Measurements from ENCODE around the gene ABHD10. TPM values are rescaled to one million over a fixed set of nuclear protein-coding genes. Genes with fewer than 3 reads are reported as not detected.

Gene ABHD10
- total RNA-seq, 2 donors from 2014 or later = 15.6 to 17.1 TPM

GRCh38 chr3:112000367-112000771 is 21.5 kb downstream of the ABHD10 start:
- Histone ChIP-seq H3K27me3 (no peaks in the 10 kb centered on the region), H3K4me3 (no peak overlapping the region), H3K9me3 (no peaks in the 10 kb centered on the region), H3K27ac (no peak overlapping the region), H3K4me1 (peaks cover 11% of the 10 kb centered on the region), H3K36me3 (replicated peaks in 1 of 2; ENCODE audit: insufficient read depth in 1 of 2, low read depth in 2 of 2) (no peaks in the 10 kb centered on the region)
- no peak for DNase-seq
- intact Hi-C loops (cut with DNase I) = no loop called here
- TF ChIP-seq POLR2A (IDR thresholded peaks at IDR 0.05) = no peak
- TF ChIP-seq, protein P1, sequence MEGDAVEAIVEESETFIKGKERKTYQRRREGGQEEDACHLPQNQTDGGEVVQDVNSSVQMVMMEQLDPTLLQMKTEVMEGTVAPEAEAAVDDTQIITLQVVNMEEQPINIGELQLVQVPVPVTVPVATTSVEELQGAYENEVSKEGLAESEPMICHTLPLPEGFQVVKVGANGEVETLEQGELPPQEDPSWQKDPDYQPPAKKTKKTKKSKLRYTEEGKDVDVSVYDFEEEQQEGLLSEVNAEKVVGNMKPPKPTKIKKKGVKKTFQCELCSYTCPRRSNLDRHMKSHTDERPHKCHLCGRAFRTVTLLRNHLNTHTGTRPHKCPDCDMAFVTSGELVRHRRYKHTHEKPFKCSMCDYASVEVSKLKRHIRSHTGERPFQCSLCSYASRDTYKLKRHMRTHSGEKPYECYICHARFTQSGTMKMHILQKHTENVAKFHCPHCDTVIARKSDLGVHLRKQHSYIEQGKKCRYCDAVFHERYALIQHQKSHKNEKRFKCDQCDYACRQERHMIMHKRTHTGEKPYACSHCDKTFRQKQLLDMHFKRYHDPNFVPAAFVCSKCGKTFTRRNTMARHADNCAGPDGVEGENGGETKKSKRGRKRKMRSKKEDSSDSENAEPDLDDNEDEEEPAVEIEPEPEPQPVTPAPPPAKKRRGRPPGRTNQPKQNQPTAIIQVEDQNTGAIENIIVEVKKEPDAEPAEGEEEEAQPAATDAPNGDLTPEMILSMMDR (IDR thresholded peaks at IDR 0.05) = no peak
- no peak for ATAC-seq
- WGBS, 2 donors = 82 to 83% methylated on average over 5 of the region's 5 CpGs

DNA sequence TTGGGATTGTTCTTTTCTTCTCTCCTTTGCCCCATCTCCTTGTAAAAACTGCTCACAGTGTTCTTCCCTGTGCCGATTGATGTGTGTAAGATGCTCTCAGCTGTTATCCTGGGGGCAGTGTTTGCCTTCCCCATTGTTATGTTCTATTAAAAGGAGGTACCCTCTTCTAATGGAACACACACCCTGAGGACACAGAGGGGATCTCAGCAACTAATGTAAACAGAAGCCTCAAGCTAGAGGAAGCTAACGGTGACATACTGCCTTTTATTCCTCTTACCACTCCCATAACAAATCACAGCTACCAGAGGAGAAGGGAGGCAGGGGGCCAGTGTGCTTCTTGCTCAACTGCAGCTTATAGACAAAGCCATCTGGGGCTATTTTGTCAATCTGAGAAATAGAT is 22.1 kb downstream of the ABHD10 start:
- Histone ChIP-seq H3K27me3 (no peaks in the 10 kb centered on the region), H3K27ac (no peak overlapping the region), H3K36me3 (replicated peaks in 1 of 2; ENCODE audit: insufficient read depth in 1 of 2, low read depth in 2 of 2) (no peaks in the 10 kb centered on the region), H3K4me1 (peaks cover 11% of the 10 kb centered on the region), H3K4me3 (no peak overlapping the region), H3K9me3 (no peaks in the 10 kb centered on the region)
- 76 to 88% methylated on average over 2 of the region's 2 CpGs for WGBS, 2 donors
- ATAC-seq (no peak), DNase-seq (no peak)
- intact Hi-C loops (cut with DNase I) = no loop called here
- TF ChIP-seq, protein P1 (IDR thresholded peaks at IDR 0.05) = no peak
- no peak for TF ChIP-seq POLR2A (IDR thresholded peaks at IDR 0.05)

GRCh38 chr3:112001526-112001925 is 22.7 kb downstream of the ABHD10 start:
- Histone ChIP-seq H3K4me1 (peaks cover 11% of the 10 kb centered on the region), H3K27me3 (no peaks in the 10 kb centered on the region), H3K9me3 (no peaks in the 10 kb centered on the region), H3K36me3 (replicated peaks in 1 of 2; ENCODE audit: insufficient read depth in 1 of 2, low read depth in 2 of 2) (no peaks in the 10 kb centered on the region), H3K4me3 (no peak overlapping the region), H3K27ac (no peak overlapping the region)
- WGBS, 2 donors = 97 to 100% methylated on average over 2 of the region's 2 CpGs
- ATAC-seq (no peak), DNase-seq (no peak)
- TF ChIP-seq, protein P1 (IDR thresholded peaks at IDR 0.05) = no peak
- no peak for TF ChIP-seq POLR2A (IDR thresholded peaks at IDR 0.05)
- intact Hi-C loops (cut with DNase I) = no loop called here

DNA sequence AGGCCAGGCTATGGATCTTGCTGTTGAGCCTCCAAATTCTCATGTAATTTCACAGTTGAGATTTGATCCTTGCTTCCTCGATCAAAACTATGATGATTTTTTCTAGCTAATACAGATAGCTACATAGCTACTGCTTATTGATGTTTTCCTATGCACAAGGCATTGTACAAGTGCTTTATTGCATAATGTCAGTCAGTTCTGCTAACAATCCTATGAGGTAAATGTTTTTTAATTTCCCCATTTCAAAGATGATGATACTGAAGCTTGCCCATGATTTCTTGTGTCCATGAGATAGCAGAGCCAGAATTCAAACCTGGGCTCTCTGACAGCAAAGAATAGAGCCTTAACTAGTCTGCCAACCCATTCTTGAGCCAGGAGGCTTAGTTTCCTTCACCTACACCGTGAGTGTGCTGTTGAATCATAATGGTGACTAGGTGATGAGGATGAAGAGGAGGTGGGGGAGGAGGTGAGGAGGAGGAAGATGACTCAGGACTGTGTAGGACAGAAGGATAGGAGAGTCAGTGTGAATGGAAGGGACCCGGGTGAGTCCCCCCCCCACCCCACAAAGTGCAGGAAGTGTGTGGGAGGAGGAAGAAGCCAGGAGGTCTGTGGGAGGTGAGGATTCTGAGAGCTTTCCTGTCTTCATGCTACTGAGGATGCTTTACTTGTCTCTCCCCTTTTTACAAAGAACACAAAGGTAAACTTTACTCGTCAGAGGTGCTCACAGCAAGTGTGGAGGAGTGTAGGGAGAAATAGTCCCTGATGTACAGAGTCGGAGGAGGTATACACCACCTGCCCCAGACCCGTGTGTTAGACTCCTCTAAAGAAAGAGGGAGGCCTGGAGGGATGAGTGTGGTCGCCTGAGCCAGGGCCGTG is 23.5 kb downstream of the ABHD10 start:
- no peaks in the 10 kb centered on the region for H3K9me3 ChIP-seq
- H3K4me3 ChIP-seq = no peak overlapping the region
- ATAC-seq = no peak
- H3K36me3 ChIP-seq (replicated peaks in 1 of 2; ENCODE audit: insufficient read depth in 1 of 2, low read depth in 2 of 2) = no peaks in the 10 kb centered on the region
- DNase-seq = no peak
- intact Hi-C loops (cut with DNase I) = no loop called here
- no peak for TF ChIP-seq POLR2A (IDR thresholded peaks at IDR 0.05)
- TF ChIP-seq, protein P1 (IDR thresholded peaks at IDR 0.05) = no peak
- H3K4me1 ChIP-seq = peaks cover 11% of the 10 kb centered on the region
- no peak overlapping the region for H3K27ac ChIP-seq
- WGBS, 2 donors = 59 to 68% methylated on average over 8 of the region's 8 CpGs
- no peaks in the 10 kb centered on the region for H3K27me3 ChIP-seq
